ENCODE results near the gene RAB9A.

- TF ChIP-seq CTCF (IDR thresholded peaks at IDR 0.05; ENCODE audit: low read depth, low read length, missing input control): no peak
- no peak for TF ChIP-seq MAX (IDR thresholded peaks at IDR 0.05)
- no peak for TF ChIP-seq REST (IDR thresholded peaks at IDR 0.05)
- no peak for TF ChIP-seq YY1 (IDR thresholded peaks at IDR 0.05)
Measured at GRCh38 chrX:13752646-13753045, 63.7 kb downstream of the RAB9A start.
